GM19395 (cell line): Measurements from ENCODE around the gene CBFA2T3.

Experiments used
- ATAC-seq: cut with Tn5 transposase; IDR thresholded peaks from one replicate; pipeline ENCODE4 v1.9.1; 2021; ENCODE audit warnings: mild to moderate bottlenecking, moderate library complexity; ENCODE audit not compliant: unreplicated experiment

Gene CBFA2T3

DNA sequence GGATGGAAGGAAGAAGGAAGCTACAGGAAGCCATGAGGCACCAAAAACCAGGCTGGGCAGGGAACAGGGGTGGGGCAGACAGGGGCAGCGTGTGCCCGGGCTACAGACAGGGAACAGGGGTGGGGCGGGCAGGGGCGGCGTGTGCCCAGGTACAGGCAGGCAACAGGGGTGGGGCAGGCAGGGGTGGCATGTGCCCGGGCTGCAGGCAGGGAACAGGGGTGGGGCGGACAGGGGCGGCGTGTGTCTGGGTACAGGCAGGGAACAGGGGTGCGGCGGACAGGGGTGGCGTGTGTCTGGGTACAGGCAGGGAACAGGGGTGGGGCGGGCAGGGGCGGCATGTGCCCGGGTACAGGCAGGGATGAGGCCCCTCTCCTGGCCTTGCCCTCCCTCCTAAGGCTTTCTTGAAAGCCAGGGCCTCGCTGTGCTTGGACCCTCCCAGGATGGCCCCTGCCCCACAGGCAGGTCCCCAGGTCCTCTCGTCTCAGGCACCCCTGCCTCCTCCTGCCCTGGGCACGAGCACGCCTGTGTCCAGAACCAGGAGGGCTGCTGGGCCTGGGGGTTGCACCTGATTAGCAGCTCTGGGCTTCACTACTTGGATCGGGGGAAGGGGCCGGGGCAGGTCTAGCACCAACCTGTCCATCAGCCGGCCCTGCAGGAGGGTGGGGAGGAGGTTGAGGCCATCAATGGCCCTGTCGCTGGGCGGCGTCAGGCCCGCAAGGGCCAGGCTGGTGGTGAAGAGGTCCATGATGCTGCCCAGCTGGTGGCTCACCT lies 150.8 kb downstream of the CBFA2T3 start:
- no peak for ATAC-seq

DNA sequence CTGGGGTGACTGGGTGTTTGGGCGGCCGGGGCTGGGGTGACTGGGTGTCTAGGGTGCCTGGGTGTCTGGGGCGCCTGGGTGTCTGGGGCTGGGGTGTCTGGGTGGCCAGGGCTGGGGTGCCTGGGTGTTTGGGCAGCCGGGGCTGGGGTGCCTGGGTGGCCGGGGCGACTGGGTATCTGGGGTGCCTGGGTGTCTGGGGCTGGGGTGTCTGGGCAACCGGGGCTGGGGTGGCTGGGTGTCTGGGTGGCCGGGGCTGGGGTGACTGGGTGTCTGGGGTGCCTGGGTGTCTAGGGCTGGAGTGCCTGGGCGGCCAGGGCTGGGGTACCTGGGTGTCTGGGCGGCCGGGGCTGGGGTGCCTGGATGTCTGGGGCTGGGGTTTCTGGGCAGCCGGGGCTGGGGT lies 151.9 kb downstream of the CBFA2T3 start:
- no peak for ATAC-seq
